HG03439 (cell line): ENCODE results near the gene XXYLT1.
"Not testable (repeated sequence)": the region's sequence is repeated elsewhere in the genome, so short reads cannot be mapped to it uniquely, and the experiment has no call there.

Source experiments
- ATAC-seq: cut with Tn5 transposase; IDR thresholded peaks from one replicate; pipeline ENCODE4 v1.9.1; 2021; ENCODE audit warnings: mild to moderate bottlenecking, moderate library complexity; ENCODE audit not compliant: unreplicated experiment

The XXYLT1 gene

DNA sequence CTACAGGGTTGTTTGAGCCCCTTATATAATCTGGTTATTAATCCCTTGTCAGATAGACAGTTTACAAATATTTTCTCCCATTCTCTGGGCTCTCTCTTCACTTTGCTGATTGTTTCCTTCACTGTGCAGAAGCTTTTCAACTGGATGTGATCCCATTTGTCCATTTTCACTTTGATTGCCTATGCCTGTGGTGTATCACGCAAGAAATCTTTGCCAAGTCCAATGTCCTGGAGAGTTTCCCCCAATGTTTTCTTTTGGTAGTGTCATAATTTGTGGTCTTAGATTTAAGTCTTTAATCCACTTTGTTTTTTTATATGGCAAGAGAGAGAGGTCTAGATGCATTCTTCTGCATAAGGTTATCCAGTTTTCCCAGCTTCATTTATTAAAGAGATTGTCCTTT lies 40.7 kb downstream of the XXYLT1 start:
- ATAC-seq: no peak

- ATAC-seq: not testable (repeated sequence)
These were observed 42.1 kb downstream of the XXYLT1 start for GRCh38 chr3:195228886-195229285.

DNA sequence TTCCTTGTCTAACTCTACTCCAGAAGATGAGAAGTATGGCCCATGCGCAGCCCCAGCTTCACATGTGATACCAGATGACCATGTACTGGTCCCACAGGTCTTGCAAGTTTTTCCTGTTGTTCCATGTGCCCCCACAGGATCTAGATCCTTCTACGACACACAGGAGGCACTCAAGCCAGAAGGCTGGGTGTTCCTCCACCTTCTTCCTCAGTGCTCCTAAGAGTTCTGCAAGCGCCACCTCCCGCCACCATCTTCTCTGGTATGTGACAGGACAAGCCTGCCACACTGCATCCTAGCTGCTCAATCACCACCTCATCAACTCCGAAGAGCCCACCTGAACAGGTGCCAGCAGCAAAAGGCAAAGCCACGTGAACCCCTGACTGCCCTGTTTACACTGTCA lies 43.1 kb downstream of the XXYLT1 start:
- no peak for ATAC-seq

GRCh38 chr3:195226900-195227447 lies 44.0 kb downstream of the XXYLT1 start:
- no peak for ATAC-seq

GRCh38 chr3:195226445-195226844 lies 44.5 kb downstream of the XXYLT1 start:
- no peak for ATAC-seq

DNA sequence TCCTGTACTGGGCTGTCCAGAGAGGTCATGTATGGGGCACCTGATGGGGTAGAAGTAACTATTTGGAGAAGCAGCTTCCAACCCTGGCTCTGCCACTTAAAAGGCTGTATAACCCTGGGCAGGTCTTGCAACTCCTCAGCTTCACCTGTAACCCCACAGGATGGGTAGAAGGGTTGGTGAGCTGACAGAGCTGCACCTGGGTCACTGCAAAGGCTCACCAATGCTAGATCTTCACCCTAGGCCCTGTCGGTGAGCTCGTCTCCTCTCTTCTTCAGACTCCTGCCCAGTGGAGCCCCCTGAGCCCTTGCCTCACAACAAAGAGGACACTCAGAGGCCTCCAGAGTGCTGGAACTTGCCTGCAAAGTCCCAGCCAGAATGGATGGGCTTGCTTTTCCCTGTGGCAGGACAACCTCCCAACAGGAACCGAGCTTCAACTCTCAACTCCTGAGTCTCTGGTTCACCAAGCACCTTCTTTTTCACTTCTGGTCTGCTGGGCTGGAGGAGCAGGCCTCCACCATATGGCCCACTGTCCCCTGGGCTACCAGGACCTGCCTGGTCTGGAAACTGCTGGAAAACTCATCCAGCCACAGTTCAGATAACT lies 45.9 kb downstream of the XXYLT1 start:
- no peak for ATAC-seq

DNA sequence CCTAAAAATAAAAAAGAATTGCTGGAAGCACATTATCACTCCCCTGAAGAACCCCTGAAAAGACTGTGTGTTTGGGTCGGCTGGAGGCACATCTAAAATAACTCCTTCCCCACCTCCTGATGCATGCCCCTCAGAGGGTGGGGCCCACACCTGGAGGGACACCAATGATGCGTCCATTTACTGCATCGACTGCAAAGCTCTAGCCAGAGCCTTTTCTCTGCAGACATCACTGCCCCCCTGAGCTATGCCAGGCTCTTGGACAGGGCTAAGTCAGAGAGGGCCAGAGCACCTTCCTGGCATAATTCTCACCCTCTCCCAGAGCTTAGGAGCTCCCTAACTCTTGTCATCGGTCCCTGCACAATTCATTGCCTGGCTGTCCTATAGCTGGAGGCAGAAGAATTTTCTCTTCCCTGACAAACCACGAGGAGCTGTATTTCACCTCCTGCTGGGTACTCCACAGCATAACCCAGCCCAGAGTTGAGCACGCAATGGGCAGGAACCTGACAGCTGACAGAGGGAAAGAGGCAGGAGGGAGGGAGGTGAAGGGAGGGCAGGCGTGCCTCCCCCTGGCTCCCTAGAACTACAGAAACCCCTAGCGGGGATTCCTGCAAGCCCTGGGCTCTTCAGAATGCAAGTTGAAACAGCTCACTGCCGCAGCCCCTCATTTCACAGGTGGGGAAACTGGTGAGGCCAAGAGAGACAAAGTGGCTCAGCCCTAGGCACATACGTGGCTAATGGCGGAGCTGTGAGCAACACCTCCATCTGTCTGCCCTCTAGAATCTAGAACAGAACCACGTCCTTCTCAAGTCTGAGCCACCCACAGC lies 46.6 kb downstream of the XXYLT1 start:
- no peak for ATAC-seq

- no peak for ATAC-seq
These were observed 48.9 kb downstream of the XXYLT1 start for GRCh38 chr3:195221876-195222617.

DNA sequence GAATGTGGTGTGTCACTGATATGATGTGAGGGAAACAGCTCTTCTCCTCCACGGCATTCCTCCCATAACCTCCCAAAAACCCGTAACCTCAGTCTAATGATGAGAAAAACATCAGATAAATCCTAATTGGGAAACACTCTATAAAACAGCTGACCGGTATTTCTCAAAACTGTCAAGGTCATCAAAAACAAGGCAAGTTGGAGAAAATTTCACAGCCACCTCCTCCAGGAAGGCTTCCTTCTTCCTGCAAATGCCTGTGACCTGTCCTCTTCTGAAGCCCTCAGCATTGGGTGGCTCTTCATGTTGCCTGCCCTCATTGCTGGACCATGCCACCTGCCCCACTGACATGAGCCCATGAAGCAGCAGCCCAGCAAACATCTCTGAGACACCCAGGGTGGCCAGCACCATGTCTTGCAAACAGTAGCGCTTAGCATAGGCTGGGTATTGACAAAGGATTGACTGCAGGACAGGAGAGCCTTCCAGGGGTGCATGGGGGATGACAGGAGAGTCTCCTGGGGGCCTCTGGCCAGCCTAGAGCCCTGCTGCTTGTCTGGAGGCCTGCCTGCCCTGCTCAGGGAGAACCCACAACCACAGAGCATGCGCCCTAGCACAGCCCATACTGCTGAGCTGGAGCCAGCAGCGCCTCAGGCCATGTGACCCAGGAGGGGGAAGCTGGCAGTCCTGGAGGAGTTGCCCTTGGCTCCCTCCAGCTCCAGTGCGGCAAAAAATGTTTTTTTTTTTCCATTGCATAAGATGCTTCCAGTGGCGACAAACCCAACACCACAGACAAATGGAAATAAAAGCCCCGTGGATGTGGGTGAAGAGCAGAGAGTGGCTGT lies 49.7 kb downstream of the XXYLT1 start:
- ATAC-seq: no peak

DNA sequence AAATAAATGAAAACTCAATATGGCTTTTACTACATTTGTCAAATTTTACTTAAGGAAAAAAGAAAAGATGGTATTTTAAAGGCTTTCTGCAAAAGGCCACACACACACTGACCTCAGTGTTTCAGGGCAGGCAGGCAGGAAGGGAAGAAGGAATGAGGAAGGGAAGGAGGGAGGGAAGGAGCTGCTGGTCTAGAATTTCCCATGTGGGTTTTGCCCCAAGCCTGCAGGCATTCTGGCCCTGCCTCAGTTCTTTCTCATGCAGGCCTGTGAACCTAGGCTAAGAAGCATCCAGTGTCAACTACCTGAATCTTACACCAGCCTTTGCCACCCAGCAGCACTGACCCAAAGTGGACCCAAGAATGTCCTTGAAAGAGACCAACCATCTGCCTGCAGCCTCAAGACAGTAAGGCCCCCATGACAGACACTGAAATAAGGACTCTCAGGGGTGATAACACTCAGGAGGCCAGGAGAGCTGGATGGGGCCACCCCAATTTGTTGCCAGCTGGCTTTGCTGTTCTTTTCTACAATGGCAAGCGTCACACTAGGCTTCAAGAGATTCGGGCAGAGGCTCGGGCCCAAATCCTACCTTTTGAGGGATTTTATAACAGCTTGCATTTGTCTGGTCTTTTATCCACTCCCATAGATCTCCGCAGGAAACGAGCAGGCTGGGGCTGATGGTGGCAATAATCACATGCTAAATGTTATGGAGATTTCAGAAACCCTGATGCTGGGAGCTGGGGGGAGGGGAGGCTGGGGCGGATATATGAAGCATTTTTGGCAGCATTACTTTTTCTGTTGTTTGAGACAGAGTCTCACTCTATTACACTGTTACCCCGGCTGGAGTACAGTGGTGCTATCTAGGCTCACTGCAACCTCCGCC lies 51.4 kb downstream of the XXYLT1 start:
- ATAC-seq: no peak

DNA sequence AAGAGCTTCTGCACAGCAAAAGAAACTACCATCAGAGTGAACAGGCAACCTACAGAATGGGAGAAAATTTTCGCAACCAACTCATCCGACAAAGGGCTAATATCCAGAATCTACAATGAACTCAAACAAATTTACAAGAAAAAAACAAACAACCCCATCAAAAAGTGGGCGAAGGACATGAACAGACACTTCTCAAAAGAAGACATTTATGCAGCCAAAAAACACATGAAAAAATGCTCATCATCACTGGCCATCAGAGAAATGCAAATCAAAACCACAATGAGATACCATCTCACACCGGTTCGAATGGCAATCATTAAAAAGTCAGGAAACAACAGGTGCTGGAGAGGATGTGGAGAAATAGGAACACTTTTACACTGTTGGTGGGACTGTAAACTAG lies 52.6 kb downstream of the XXYLT1 start:
- not testable (repeated sequence) for ATAC-seq

DNA sequence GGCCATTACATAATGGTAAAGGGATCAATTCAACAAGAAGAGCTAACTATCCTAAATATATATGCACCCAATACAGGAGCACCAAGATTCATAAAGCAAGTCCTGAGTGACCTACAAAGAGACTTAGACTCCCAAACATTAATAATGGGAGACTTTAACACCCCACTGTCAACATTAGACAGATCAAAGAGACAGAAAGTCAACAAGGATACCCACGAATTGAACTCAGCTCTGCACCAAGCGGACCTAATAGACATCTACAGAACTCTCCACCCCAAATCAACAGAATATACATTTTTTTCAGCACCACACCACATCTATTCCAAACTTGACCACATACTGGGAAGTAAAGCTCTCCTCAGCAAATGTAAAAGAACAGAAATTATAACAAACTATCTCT lies 55.4 kb downstream of the XXYLT1 start:
- not testable (repeated sequence) for ATAC-seq

DNA sequence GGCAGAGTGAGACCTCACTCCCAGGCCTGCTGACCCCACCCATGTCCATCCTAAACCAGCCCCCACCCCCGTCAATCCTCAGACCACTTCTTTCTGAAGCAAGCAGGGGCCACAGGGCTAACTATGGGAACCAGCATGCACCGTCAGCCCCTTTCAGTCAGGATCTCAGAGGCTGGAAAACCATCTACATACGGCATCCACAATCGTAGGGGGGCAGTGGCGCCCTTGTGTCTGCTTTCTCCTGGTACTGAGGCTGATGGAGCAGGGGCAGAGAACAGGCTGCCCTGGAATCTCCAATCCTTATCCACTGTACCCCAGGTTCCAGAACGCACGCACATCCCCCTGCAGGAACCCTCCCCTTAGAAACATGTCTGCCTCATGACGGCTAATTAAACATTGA lies 56.6 kb downstream of the XXYLT1 start:
- no peak for ATAC-seq

DNA sequence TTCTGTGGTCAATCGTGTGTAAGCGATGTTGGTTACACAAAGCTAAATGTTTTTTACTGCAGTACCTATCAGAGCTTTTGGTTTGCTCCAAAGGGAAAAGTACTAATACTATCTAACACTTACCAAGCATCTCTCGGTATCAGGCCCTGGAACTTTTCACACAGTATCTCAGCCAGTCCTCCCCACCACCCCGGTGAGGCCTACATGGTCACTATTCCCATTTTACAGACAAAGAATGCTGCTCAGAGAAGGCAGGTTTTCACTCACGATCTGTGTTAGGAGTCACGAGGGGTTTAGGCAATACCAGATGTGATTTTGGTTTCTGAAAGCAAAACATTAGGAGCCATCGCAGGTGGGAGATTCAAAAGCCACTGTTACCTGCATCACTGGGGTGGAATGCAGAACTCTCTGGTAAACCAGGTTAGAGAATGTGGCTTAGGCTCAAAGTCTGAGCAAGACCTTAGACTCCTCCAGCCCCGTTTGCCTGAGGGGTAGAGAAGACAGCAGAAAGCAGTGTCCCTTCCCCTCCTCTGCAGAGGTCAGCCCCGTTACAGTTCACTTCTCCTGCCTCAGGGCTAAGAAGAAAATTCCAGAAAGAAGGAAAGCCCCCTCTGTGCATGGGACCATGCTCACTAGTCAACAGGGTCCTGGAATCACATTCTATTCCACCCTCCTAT lies 57.2 kb downstream of the XXYLT1 start:
- no peak for ATAC-seq

GRCh38 chr3:195212749-195213375 lies 58.1 kb downstream of the XXYLT1 start:
- ATAC-seq: no peak

DNA sequence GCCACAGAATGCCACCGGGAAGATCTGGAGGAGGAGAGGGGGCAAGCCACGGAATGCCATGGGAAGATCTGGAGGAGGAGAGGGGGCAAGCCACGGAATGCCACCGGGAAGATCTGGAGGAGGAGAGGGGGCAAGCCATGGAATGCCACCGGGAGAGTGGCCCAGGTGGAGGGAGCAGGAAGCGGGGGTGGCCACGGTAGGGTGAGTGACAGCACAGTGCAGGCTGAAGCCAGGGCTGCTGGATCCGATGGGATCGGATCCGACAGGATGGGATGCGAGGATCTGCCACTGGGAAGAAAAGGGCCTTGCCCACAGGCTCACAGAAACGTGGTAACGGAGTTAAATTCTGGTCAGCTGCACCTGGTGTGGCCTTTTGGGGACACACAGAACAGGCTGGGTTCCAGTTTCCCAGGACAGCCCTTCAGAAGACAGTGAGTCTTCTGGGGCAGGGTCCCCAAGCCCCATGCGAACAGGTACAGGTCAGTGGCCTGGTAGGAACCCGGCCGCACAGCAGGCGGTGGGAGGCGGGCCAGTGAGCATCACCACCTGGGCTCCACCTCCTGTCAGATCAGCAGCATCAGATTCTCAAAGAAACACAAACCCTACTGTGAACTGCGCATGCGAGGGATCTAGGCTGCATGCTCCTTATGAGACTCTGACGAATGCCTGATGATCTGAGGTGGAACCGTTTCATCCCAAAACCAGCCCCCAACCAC lies 58.8 kb downstream of the XXYLT1 start:
- ATAC-seq: no peak

DNA sequence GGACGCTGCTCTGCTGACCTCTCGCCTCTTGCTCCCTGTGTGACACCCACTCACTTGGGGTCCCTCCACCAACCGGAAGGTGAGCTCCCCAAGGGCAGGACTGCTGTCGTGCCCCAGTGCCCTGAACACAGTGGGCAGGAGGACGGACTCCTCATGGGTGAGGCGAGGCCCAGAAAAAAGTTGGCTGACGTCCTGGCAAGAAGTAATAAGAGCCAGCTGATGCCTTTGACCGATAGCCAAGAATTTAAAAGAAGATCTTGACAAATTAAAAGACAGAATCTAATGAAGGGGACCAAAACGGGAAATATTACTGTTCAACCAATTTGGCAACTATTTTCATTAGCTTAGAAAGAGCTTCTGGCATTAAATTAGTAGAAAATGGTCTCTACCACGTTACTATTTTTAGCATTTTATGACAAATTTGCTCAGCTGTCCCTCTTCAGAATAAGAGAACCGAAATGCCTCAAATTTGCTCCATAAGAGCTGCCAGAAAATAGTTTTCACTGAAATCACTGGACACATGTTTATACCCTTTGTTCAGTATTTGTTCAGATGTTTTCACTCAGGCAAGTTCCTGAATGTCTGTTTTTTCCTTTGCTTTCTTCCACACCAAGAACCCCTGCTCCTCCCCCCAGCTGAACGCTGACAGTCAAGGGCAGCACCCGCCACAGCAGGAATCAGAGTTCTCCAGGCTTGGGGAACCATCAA lies 60.5 kb downstream of the XXYLT1 start:
- no peak for ATAC-seq
